NB4 (cell line): ENCODE measurements around the gene NALF2.
A peak's percentile ranks its signal among the peaks of the same experiment; 100 is the strongest.

Experiments
- DNase-seq: peaks from one replicate; pipeline ENCODE4 v3.0.0; 2010; ENCODE audit warnings: low read depth
- H3K4me3 ChIP-seq: one replicate; pipeline ENCODE4 v1.5.1; 2011; ENCODE audit warnings: mild to moderate bottlenecking, low read depth, low read length, moderate library complexity
- CTCF ChIP-seq: IDR thresholded peaks from one replicate; pipeline ENCODE4 v1.5.1; 2012; ENCODE audit warnings: low read depth, low read length
- MAX ChIP-seq: IDR thresholded peaks from 2 replicates; pipeline ENCODE4 v1.6.1; 2011; ENCODE audit warnings: low read depth, low read length
- MYC ChIP-seq: IDR thresholded peaks from 2 replicates; pipeline ENCODE4 v1.6.1; 2011; ENCODE audit warnings: low read depth, low read length
- POLR2A ChIP-seq: IDR thresholded peaks from 2 replicates; pipeline ENCODE4 v1.6.1; 2011; ENCODE audit warnings: mild to moderate bottlenecking; ENCODE audit not compliant: insufficient read length; ENCODE audit errors: extremely low read depth

The NALF2 gene

GRCh38 chrX:69493766-69494165 is 10.4 kb upstream of the NALF2 start:
- DNase-seq, result no peak

GRCh38 chrX:69496183-69496582 is 7.9 kb upstream of the NALF2 start:
- DNase-seq, result no peak
- no peak for TF ChIP-seq MYC
- TF ChIP-seq MAX, result no peak
- TF ChIP-seq POLR2A, result no peak
- TF ChIP-seq CTCF, result no peak
- no peak overlapping the region for H3K4me3 ChIP-seq

More at GRCh38 chrX:69493766-69494165, 10.4 kb upstream of the NALF2 start:
- no peak for TF ChIP-seq MAX
- no peak for TF ChIP-seq CTCF
- no peak for TF ChIP-seq POLR2A
- no peak for TF ChIP-seq MYC
- H3K4me3 ChIP-seq, result no peak overlapping the region

GRCh38 chrX:69501429-69501828 is 2.7 kb upstream of the NALF2 start:
- no peak overlapping the region for H3K4me3 ChIP-seq
- DNase-seq, result peak; percentile 40
- TF ChIP-seq POLR2A (no peak), MYC (no peak), MAX (no peak), CTCF (no peak)

GRCh38 chrX:69503228-69503781 is 821 bp upstream of the NALF2 start:
- no peak for TF ChIP-seq MYC
- TF ChIP-seq POLR2A, result no peak
- no peak overlapping the region for H3K4me3 ChIP-seq

GRCh38 chrX:69504626-69505612 is 793 bp downstream of the NALF2 start:
- no peak for DNase-seq
- TF ChIP-seq MAX, result no peak
- TF ChIP-seq MYC, result no peak
- no peak for TF ChIP-seq CTCF
- no peak for TF ChIP-seq POLR2A
- no peak overlapping the region for H3K4me3 ChIP-seq

More at GRCh38 chrX:69503228-69503781, 821 bp upstream of the NALF2 start:
- DNase-seq, result no peak
